ENCODE measurements around the gene CAVIN2.

The CAVIN2 gene

DNA sequence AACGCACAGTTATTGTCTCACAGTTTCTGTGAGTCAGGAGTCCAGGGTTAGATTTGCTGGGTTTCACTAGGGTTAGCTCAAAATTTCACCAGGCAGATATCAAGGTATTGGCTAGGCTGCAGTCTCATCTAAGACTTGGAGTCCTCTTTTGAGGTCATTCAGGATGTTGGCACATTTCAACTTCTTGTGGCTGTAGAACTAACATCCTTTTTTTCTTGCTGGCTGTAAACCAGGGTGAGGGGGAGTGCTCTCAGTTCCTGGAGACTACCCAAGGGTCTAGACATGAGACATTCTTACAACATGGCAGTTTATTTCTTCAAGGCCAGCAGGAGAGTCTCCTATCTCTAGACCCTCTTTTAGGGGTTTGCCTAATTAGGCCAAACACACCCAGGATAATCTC is 12.8 kb upstream of the CAVIN2 start:
- no peaks in the 10 kb centered on the region for H3K9me2 ChIP-seq (replicated peaks; ENCODE audit: insufficient read depth, low read length)
- H3K9me3 ChIP-seq (ENCODE audit: insufficient read depth, low read length), result no peaks in the 10 kb centered on the region
- no peaks in the 10 kb centered on the region for H3K36me3 ChIP-seq (ENCODE audit: low read length)
- H3K27me3 ChIP-seq (ENCODE audit: low read length), result no peaks in the 10 kb centered on the region
- no peak overlapping the region for H2AFZ ChIP-seq (ENCODE audit: low read depth, low read length, severe bottlenecking)
- H3K79me2 ChIP-seq (ENCODE audit: insufficient read depth, low read length), result no peaks in the 10 kb centered on the region
- H3K27ac ChIP-seq (ENCODE audit: low read depth, low read length), result no peak overlapping the region
- H3K4me2 ChIP-seq (ENCODE audit: low read depth, low read length, poor library complexity, severe bottlenecking), result no peak overlapping the region
- H3F3A ChIP-seq (ENCODE audit: insufficient read depth), result no peaks in the 10 kb centered on the region
- TF ChIP-seq EZH2phosphoT487 (conservative IDR thresholded peaks at IDR 0.05; ENCODE audit: low read length), result no peak
- TF ChIP-seq, protein P1, sequence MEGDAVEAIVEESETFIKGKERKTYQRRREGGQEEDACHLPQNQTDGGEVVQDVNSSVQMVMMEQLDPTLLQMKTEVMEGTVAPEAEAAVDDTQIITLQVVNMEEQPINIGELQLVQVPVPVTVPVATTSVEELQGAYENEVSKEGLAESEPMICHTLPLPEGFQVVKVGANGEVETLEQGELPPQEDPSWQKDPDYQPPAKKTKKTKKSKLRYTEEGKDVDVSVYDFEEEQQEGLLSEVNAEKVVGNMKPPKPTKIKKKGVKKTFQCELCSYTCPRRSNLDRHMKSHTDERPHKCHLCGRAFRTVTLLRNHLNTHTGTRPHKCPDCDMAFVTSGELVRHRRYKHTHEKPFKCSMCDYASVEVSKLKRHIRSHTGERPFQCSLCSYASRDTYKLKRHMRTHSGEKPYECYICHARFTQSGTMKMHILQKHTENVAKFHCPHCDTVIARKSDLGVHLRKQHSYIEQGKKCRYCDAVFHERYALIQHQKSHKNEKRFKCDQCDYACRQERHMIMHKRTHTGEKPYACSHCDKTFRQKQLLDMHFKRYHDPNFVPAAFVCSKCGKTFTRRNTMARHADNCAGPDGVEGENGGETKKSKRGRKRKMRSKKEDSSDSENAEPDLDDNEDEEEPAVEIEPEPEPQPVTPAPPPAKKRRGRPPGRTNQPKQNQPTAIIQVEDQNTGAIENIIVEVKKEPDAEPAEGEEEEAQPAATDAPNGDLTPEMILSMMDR (IDR thresholded peaks at IDR 0.05; ENCODE audit: insufficient read depth, low read length, poor library complexity, severe bottlenecking), result no peak
- no peaks in the 10 kb centered on the region for H4K20me1 ChIP-seq (ENCODE audit: low read depth, low read length)
- H3K9ac ChIP-seq (ENCODE audit: low read length), result no peak overlapping the region
- no peak overlapping the region for H3K4me3 ChIP-seq (ENCODE audit: insufficient read depth, low read length, poor library complexity, severe bottlenecking)

- H2AFZ ChIP-seq (ENCODE audit: low read depth, low read length, severe bottlenecking), result no peak overlapping the region
- no peaks in the 10 kb centered on the region for H3K9me2 ChIP-seq (replicated peaks; ENCODE audit: insufficient read depth, low read length)
- no peaks in the 10 kb centered on the region for H3K9me3 ChIP-seq (ENCODE audit: insufficient read depth, low read length)
These were observed 11.0 kb upstream of the CAVIN2 start for GRCh38 chr2:191857886-191858285.

DNA sequence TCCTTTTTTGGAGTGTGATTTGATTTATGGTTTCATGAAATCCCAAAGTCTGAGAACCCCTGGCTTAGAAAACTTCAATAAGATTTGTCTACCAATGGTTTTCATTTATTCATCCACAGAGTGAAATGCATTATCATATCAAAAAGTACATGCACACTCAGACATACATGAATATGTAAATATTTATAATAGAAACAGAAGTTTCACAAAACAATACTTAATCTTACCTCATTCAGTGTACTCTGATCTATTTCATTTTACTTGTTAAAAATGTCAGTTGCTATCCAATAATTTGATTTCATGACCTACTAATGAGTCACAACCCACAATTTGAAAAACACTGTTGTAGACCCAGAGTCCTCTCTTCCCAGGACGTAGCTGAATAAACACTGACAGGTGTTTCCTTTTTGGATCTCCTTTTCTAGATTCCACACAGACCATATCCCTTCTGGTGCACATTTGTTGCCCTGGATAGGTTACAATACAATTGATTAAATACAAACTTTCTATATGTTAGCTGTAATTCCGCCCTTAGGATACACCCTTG is 10.4 kb upstream of the CAVIN2 start:
- Histone ChIP-seq H2AFZ (ENCODE audit: low read depth, low read length, severe bottlenecking) (no peak overlapping the region), H3K9me2 (replicated peaks; ENCODE audit: insufficient read depth, low read length) (no peaks in the 10 kb centered on the region), H4K20me1 (ENCODE audit: low read depth, low read length) (no peaks in the 10 kb centered on the region), H3K9ac (ENCODE audit: low read length) (no peak overlapping the region), H3F3A (ENCODE audit: insufficient read depth) (no peaks in the 10 kb centered on the region), H3K27me3 (ENCODE audit: low read length) (no peaks in the 10 kb centered on the region), H3K79me2 (ENCODE audit: insufficient read depth, low read length) (no peaks in the 10 kb centered on the region), H3K9me3 (ENCODE audit: insufficient read depth, low read length) (no peaks in the 10 kb centered on the region), H3K27ac (ENCODE audit: low read depth, low read length) (no peak overlapping the region), H3K36me3 (ENCODE audit: low read length) (no peaks in the 10 kb centered on the region), H3K4me2 (ENCODE audit: low read depth, low read length, poor library complexity, severe bottlenecking) (no peak overlapping the region), H3K4me3 (ENCODE audit: insufficient read depth, low read length, poor library complexity, severe bottlenecking) (no peak overlapping the region)
- TF ChIP-seq EZH2phosphoT487 (conservative IDR thresholded peaks at IDR 0.05; ENCODE audit: low read length), result no peak
- TF ChIP-seq, protein P1 (IDR thresholded peaks at IDR 0.05; ENCODE audit: insufficient read depth, low read length, poor library complexity, severe bottlenecking), result no peak

More at GRCh38 chr2:191857886-191858285, 11.0 kb upstream of the CAVIN2 start:
- Histone ChIP-seq H3K79me2 (ENCODE audit: insufficient read depth, low read length) (no peaks in the 10 kb centered on the region), H3K4me3 (ENCODE audit: insufficient read depth, low read length, poor library complexity, severe bottlenecking) (no peak overlapping the region), H3K9ac (ENCODE audit: low read length) (no peak overlapping the region), H3K27ac (ENCODE audit: low read depth, low read length) (no peak overlapping the region), H3K36me3 (ENCODE audit: low read length) (no peaks in the 10 kb centered on the region), H4K20me1 (ENCODE audit: low read depth, low read length) (no peaks in the 10 kb centered on the region), H3F3A (ENCODE audit: insufficient read depth) (no peaks in the 10 kb centered on the region), H3K4me2 (ENCODE audit: low read depth, low read length, poor library complexity, severe bottlenecking) (no peak overlapping the region), H3K27me3 (ENCODE audit: low read length) (no peaks in the 10 kb centered on the region)
- TF ChIP-seq, protein P1 (IDR thresholded peaks at IDR 0.05; ENCODE audit: insufficient read depth, low read length, poor library complexity, severe bottlenecking), result no peak
- TF ChIP-seq EZH2phosphoT487 (conservative IDR thresholded peaks at IDR 0.05; ENCODE audit: low read length), result no peak

All from SU-DHL-6 (cell line).